ENCODE data around the gene PDGFB. TPM values are rescaled to one million over a fixed set of nuclear protein-coding genes. Genes with fewer than 3 reads are reported as not detected.

The PDGFB gene
- total RNA-seq, 1 donor from 2014 or later: 29.8 TPM

- no peaks in the 10 kb centered on the region for H3K27me3 ChIP-seq
- DNase-seq: no peak
- no peak overlapping the region for H3K27ac ChIP-seq
- H3K4me1 ChIP-seq: peaks cover 7% of the 10 kb centered on the region
- H3K36me3 ChIP-seq: peaks cover 23% of the 10 kb centered on the region
- no peak overlapping the region for H3K4me3 ChIP-seq
- intact Hi-C loops (cut with DNase I): no loop called here
- no peaks in the 10 kb centered on the region for H3K9me3 ChIP-seq
- no peak for ATAC-seq
- no peak for TF ChIP-seq CTCF (IDR thresholded peaks at IDR 0.05)
Observed at GRCh38 chr22:39229075-39229474, 15.7 kb downstream of the PDGFB start.

GRCh38 chr22:39227542-39228272 lies 17.1 kb downstream of the PDGFB start:
- H3K27me3 ChIP-seq: no peaks in the 10 kb centered on the region
- no peak for TF ChIP-seq CTCF (IDR thresholded peaks at IDR 0.05)
- no peaks in the 10 kb centered on the region for H3K9me3 ChIP-seq
- H3K36me3 ChIP-seq: peaks cover 26% of the 10 kb centered on the region
- no peak overlapping the region for H3K27ac ChIP-seq
- H3K4me3 ChIP-seq: no peak overlapping the region
- intact Hi-C loops (cut with DNase I): no loop called here
- peaks cover 7% of the 10 kb centered on the region for H3K4me1 ChIP-seq
- ATAC-seq (no peak), DNase-seq (no peak)

- ATAC-seq: no peak
- Histone ChIP-seq H3K36me3 (peaks cover 26% of the 10 kb centered on the region), H3K9me3 (no peaks in the 10 kb centered on the region), H3K27ac (no peak overlapping the region), H3K4me3 (no peak overlapping the region), H3K27me3 (no peaks in the 10 kb centered on the region), H3K4me1 (peaks cover 11% of the 10 kb centered on the region)
- no peak for TF ChIP-seq CTCF (IDR thresholded peaks at IDR 0.05)
- DNase-seq: no peak
- intact Hi-C loops (cut with DNase I): no loop called here
Observed at GRCh38 chr22:39226353-39226752, 18.4 kb downstream of the PDGFB start.

- Histone ChIP-seq H3K27ac (no peak overlapping the region), H3K9me3 (no peaks in the 10 kb centered on the region), H3K36me3 (peaks cover 26% of the 10 kb centered on the region), H3K4me1 (peaks cover 7% of the 10 kb centered on the region), H3K27me3 (no peaks in the 10 kb centered on the region), H3K4me3 (no peak overlapping the region)
- DNase-seq (no peak), ATAC-seq (no peak)
- intact Hi-C loops (cut with DNase I): no loop called here
- no peak for TF ChIP-seq CTCF (IDR thresholded peaks at IDR 0.05)
Observed at GRCh38 chr22:39225591-39225990, 19.2 kb downstream of the PDGFB start.

- H3K4me1 ChIP-seq: peaks cover 7% of the 10 kb centered on the region
- no peak overlapping the region for H3K27ac ChIP-seq
- no peak for TF ChIP-seq CTCF (IDR thresholded peaks at IDR 0.05)
- DNase-seq: no peak
- intact Hi-C loops (cut with DNase I): no loop called here
- no peak overlapping the region for H3K4me3 ChIP-seq
- H3K27me3 ChIP-seq: no peaks in the 10 kb centered on the region
- peaks cover 20% of the 10 kb centered on the region for H3K36me3 ChIP-seq
- ATAC-seq: no peak
- H3K9me3 ChIP-seq: no peaks in the 10 kb centered on the region
Observed at GRCh38 chr22:39224550-39224949, 20.2 kb downstream of the PDGFB start.

Measured in upper lobe of right lung (tissue), 1 donor.